ENCODE results near the gene ATP4B. TPM values are rescaled to one million over a fixed set of nuclear protein-coding genes. Genes with fewer than 3 reads are reported as not detected.
A peak's percentile ranks its signal among the peaks of the same experiment; 100 is the strongest.

The ATP4B gene
- total RNA-seq, 1 experiment from 2014 or later, result not detected

DNA sequence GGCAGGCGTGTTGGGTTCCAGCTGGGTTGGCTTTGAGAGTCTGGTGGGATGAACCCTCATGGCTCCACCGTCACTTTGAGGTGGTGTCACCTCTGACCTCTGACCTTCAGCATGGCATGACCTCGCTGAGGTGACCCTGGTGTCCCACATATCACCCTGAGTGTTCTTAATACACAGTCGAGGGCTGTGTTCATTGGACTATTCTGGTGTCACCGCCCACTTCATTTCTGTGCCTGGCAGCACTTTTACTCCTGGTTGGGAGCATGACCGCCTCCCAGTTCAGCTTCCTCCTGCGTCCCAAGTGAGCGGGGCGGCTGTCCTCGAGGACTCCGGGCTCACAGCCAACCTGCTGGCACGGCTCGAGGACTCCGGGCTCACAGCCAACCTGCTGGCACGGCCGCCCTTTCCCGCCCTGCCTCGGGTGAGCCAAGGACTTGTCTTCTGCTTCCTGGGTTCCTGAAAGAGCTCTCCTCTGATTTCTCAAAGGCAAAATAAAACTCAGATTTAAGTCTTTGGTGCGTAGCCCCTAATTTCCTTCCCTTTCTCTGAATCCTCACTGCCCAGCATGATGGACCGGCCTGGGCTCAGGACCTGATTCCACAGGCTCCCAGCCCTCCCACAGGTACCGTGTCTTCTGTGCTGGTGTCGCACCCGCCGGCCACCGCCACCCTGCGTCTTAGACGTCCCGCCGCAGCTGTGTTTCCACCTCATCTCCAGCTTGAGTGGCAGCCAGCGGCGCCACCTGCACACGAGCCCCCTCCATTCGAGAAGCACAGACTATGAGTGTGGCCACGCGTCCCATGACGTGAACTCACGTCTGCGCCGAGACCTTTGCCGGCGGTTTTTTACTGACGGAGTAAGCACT, 10.4 kb downstream of the ATP4B start:
- no peak for TF ChIP-seq SRF (IDR thresholded peaks at IDR 0.05; ENCODE audit: low read depth)
- no peak for TF ChIP-seq ELF1 (IDR thresholded peaks at IDR 0.05; ENCODE audit: borderline replicate concordance, low read depth)
- TF ChIP-seq, protein P1, sequence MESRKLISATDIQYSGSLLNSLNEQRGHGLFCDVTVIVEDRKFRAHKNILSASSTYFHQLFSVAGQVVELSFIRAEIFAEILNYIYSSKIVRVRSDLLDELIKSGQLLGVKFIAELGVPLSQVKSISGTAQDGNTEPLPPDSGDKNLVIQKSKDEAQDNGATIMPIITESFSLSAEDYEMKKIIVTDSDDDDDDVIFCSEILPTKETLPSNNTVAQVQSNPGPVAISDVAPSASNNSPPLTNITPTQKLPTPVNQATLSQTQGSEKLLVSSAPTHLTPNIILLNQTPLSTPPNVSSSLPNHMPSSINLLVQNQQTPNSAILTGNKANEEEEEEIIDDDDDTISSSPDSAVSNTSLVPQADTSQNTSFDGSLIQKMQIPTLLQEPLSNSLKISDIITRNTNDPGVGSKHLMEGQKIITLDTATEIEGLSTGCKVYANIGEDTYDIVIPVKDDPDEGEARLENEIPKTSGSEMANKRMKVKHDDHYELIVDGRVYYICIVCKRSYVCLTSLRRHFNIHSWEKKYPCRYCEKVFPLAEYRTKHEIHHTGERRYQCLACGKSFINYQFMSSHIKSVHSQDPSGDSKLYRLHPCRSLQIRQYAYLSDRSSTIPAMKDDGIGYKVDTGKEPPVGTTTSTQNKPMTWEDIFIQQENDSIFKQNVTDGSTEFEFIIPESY (IDR thresholded peaks at IDR 0.05; ENCODE audit: extremely low read depth, insufficient replicate concordance, low read length), result no peak
- TF ChIP-seq RAD21 (IDR thresholded peaks at IDR 0.05; ENCODE audit: low read depth), result no peak; the same call in 1 of the 2 replicates
- no peak for TF ChIP-seq SIN3A (IDR thresholded peaks at IDR 0.05; ENCODE audit: low read depth)
- peak; percentile 43; the same call in 1 of the 2 replicates for TF ChIP-seq SP1 (IDR thresholded peaks at IDR 0.05; ENCODE audit: low read depth)
- TF ChIP-seq EGR1 (IDR thresholded peaks at IDR 0.05; ENCODE audit: low read depth), result no peak
- no peak for TF ChIP-seq TCF7L2 (IDR thresholded peaks at IDR 0.05; ENCODE audit: borderline replicate concordance, extremely low read depth, insufficient read depth, insufficient read length)
- TF ChIP-seq, protein P2, sequence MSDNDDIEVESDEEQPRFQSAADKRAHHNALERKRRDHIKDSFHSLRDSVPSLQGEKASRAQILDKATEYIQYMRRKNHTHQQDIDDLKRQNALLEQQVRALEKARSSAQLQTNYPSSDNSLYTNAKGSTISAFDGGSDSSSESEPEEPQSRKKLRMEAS (IDR thresholded peaks at IDR 0.05), result peak; percentile 97
- no peak for TF ChIP-seq CEBPB (IDR thresholded peaks at IDR 0.05; ENCODE audit: low read depth)
- TF ChIP-seq POLR2A (IDR thresholded peaks at IDR 0.05; ENCODE audit: borderline replicate concordance, extremely low read depth, insufficient read depth, insufficient read length), result no peak
- TF ChIP-seq ZFX (IDR thresholded peaks at IDR 0.05), result no peak
- TF ChIP-seq ZNF274 (IDR thresholded peaks at IDR 0.05; ENCODE audit: low read depth, low read length), result no peak
- no peak for TF ChIP-seq YY1 (IDR thresholded peaks at IDR 0.05; ENCODE audit: extremely low read depth, insufficient replicate concordance, low read depth, low read length)
- TF ChIP-seq, protein P3, sequence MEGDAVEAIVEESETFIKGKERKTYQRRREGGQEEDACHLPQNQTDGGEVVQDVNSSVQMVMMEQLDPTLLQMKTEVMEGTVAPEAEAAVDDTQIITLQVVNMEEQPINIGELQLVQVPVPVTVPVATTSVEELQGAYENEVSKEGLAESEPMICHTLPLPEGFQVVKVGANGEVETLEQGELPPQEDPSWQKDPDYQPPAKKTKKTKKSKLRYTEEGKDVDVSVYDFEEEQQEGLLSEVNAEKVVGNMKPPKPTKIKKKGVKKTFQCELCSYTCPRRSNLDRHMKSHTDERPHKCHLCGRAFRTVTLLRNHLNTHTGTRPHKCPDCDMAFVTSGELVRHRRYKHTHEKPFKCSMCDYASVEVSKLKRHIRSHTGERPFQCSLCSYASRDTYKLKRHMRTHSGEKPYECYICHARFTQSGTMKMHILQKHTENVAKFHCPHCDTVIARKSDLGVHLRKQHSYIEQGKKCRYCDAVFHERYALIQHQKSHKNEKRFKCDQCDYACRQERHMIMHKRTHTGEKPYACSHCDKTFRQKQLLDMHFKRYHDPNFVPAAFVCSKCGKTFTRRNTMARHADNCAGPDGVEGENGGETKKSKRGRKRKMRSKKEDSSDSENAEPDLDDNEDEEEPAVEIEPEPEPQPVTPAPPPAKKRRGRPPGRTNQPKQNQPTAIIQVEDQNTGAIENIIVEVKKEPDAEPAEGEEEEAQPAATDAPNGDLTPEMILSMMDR (IDR thresholded peaks at IDR 0.05 in 2 of 3, conservative IDR thresholded peaks at IDR 0.05 in 1 of 3; ENCODE audit: borderline replicate concordance in 1 of 3, insufficient read depth in 1 of 3, low read depth in 2 of 3, low read length in 2 of 3), result no peak
- no peak for TF ChIP-seq JUND (IDR thresholded peaks at IDR 0.05)
- no peak for TF ChIP-seq FOSL1 (IDR thresholded peaks at IDR 0.05; ENCODE audit: low read depth)
- no peak for TF ChIP-seq EZH2phosphoT487 (IDR thresholded peaks at IDR 0.05; ENCODE audit: borderline replicate concordance)
- no peak for TF ChIP-seq EZH2 (IDR thresholded peaks at IDR 0.05)
- peak; percentile 77 for TF ChIP-seq CBX3 (IDR thresholded peaks at IDR 0.05; ENCODE audit: low read depth)
- TF ChIP-seq, protein P4, sequence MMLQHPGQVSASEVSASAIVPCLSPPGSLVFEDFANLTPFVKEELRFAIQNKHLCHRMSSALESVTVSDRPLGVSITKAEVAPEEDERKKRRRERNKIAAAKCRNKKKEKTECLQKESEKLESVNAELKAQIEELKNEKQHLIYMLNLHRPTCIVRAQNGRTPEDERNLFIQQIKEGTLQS (IDR thresholded peaks at IDR 0.05), result no peak
- CTCF ChIA-PET, result no interaction called here
- peak overlapping the region; percentile 26 for H3K4me2 ChIP-seq (ENCODE audit: low read length)
- BruUV-seq (replicated peaks), result no TSS peak
- no peaks in the 10 kb centered on the region for H3K79me2 ChIP-seq (ENCODE audit: insufficient read depth, low read length)
- POLR2A ChIA-PET, result no interaction called here
- no peak overlapping the region for H3K9ac ChIP-seq (ENCODE audit: low read length)
- intact Hi-C loops (cut with micrococcal nuclease), result no loop called here
- no peaks in the 10 kb centered on the region for H3K36me3 ChIP-seq (ENCODE audit: control insufficient read depth in 1 of 2, insufficient read depth in 2 of 2, low read length in 2 of 2)
- H3K4me3 ChIP-seq (replicated peaks in 1 of 2; ENCODE audit: low read depth in 1 of 2, low read length in 2 of 2), result no peak overlapping the region
- RAD21 ChIA-PET (ENCODE audit: low non-redundant PET in 1 of 2, low total read pairs in 2 of 2, uncharacterized antibody in 2 of 2, unreplicated experiment in 2 of 2), result no interaction called here
- H3K9me2 ChIP-seq (ENCODE audit: insufficient read depth), result no peaks in the 10 kb centered on the region
- no peaks in the 10 kb centered on the region for H3K9me3 ChIP-seq (ENCODE audit: control insufficient read depth in 1 of 2, insufficient read depth in 1 of 2, low read depth in 1 of 2, low read length in 2 of 2)
- no peak overlapping the region for H2AFZ ChIP-seq (ENCODE audit: low read depth, low read length, poor library complexity, severe bottlenecking)
- H4K20me1 ChIP-seq (ENCODE audit: insufficient read depth), result no peaks in the 10 kb centered on the region
- H3K4me1 ChIP-seq (ENCODE audit: control insufficient read depth in 1 of 2, insufficient read depth in 2 of 2, low read length in 2 of 2), result peaks cover 9 to 11% of the 10 kb centered on the region in 2 experiments; a peak in 3 of 4 replicates
- DNase-seq (ENCODE audit: low read depth, low spot score) (peak; percentile 19), ATAC-seq (peak; percentile 71)
- H3K27me3 ChIP-seq (ENCODE audit: insufficient read depth, low read length), result no peaks in the 10 kb centered on the region
- H3K27ac ChIP-seq (ENCODE audit: low read depth, low read length), result peak overlapping the region; percentile 32; the same call in 1 of the 2 replicates
